NCI-H748 treated with DMSO at 0.1 percent for 48 hours (cell line): ENCODE data around the gene ZNF710.

Experiments
- DNase-seq: peaks from one replicate; lab custom pipeline; 2025; lab: John Stamatoyannopoulos, UW

The ZNF710 gene

GRCh38 chr15:90019611-90020010, 18.5 kb downstream of the ZNF710 start:
- no peak for DNase-seq

- DNase-seq, result no peak
Measured at GRCh38 chr15:90020021-90020735, 19.1 kb downstream of the ZNF710 start.

- no peak for DNase-seq
Measured at GRCh38 chr15:90020936-90021507, 19.9 kb downstream of the ZNF710 start.

- no peak for DNase-seq
Measured at GRCh38 chr15:90022345-90022744, 21.2 kb downstream of the ZNF710 start.

- no peak for DNase-seq
Measured at GRCh38 chr15:90022905-90023700, 22.0 kb downstream of the ZNF710 start.

GRCh38 chr15:90024406-90024805, 23.3 kb downstream of the ZNF710 start:
- DNase-seq, result no peak

- DNase-seq, result no peak
Measured at GRCh38 chr15:90025489-90026033, 24.4 kb downstream of the ZNF710 start.

- DNase-seq, result no peak
Measured at GRCh38 chr15:90028376-90028944, 27.3 kb downstream of the ZNF710 start.

- DNase-seq, result no peak
Measured at GRCh38 chr15:90029024-90029423, 27.9 kb downstream of the ZNF710 start.

- DNase-seq, result no peak
Measured at GRCh38 chr15:90030376-90030775, 29.3 kb downstream of the ZNF710 start.

- no peak for DNase-seq
Measured at GRCh38 chr15:90031231-90031791, 30.2 kb downstream of the ZNF710 start.

GRCh38 chr15:90033006-90033405, 31.9 kb downstream of the ZNF710 start:
- DNase-seq, result no peak

GRCh38 chr15:90033448-90033847, 32.3 kb downstream of the ZNF710 start:
- DNase-seq, result no peak

GRCh38 chr15:90035095-90035839, 34.1 kb downstream of the ZNF710 start:
- peak; percentile 20 for DNase-seq

- DNase-seq, result no peak
Measured at GRCh38 chr15:90035840-90036230, 34.7 kb downstream of the ZNF710 start.

GRCh38 chr15:90036343-90036742, 35.2 kb downstream of the ZNF710 start:
- DNase-seq, result no peak

- DNase-seq, result no peak
Measured at GRCh38 chr15:90036806-90037510, 35.8 kb downstream of the ZNF710 start.

GRCh38 chr15:90037511-90037860, 36.4 kb downstream of the ZNF710 start:
- DNase-seq, result no peak

- DNase-seq, result no peak
Measured at GRCh38 chr15:90037961-90038631, 37.0 kb downstream of the ZNF710 start.

GRCh38 chr15:90038632-90039095, 37.5 kb downstream of the ZNF710 start:
- no peak for DNase-seq
